Heart right ventricle (tissue), 16 donors: Measurements from ENCODE around the gene WDPCP. TPM values are rescaled to one million over a fixed set of nuclear protein-coding genes. Genes with fewer than 3 reads are reported as not detected.

Experiments
- ATAC-seq, 8 donors: fragments of 200-7000 bp; cut with Tn5 transposase; one replicate each; pipeline ENCODE4 v1.9.1; 2020; ENCODE audit warnings: mild to moderate bottlenecking in 8 of 8, moderate library complexity in 8 of 8, moderate number of reproducible peaks in 1 of 8
- DNase-seq, 2 donors: peaks; one replicate each; pipeline ENCODE4 v3.0.0-alpha.2; 2020
- H3K27ac ChIP-seq, 10 donors: fragments of 200-600 bp; sonication (generic) in 2 of 10; one replicate each; pipeline versions ENCODE4 v1.5.0 to v1.8.0; 2020 to 2022; ENCODE audit warnings: mild to moderate bottlenecking in 3 of 10
- H3K27me3 ChIP-seq, 7 donors: fragments of 200-600 bp; one replicate each; pipeline ENCODE4 v1.8.0; 2021 to 2022; ENCODE audit warnings: mild to moderate bottlenecking in 2 of 7
- H3K36me3 ChIP-seq, 9 donors: fragments of 200-600 bp; sonication (generic) in 1 of 9; one replicate each; pipeline versions ENCODE4 v1.5.0 to v1.8.0; 2020 to 2022; ENCODE audit warnings: mild to moderate bottlenecking in 2 of 9
- H3K4me1 ChIP-seq, 9 donors: fragments of 200-600 bp; sonication (generic) in 1 of 9; one replicate each; pipeline versions ENCODE4 v1.5.0 to v1.8.0; 2020 to 2022; ENCODE audit warnings: mild to moderate bottlenecking in 4 of 9
- H3K4me3 ChIP-seq, 10 donors: fragments of 200-600 bp; sonication (generic) in 2 of 10; one replicate each; pipeline versions ENCODE4 v1.5.0 to v1.8.0; 2020 to 2022; ENCODE audit warnings: mild to moderate bottlenecking in 7 of 10, moderate library complexity in 2 of 10
- H3K9me3 ChIP-seq, 11 donors: fragments of 200-600 bp in 10 of 11; sonication (generic) in 2 of 11; one replicate each; pipeline versions ENCODE4 v1.5.0 to v1.8.0; 2013 to 2022; ENCODE audit warnings: mild to moderate bottlenecking in 2 of 11, control low read depth in 1 of 11, moderate library complexity in 1 of 11
- WGBS, 2 donors: extraction: QIAGEN DNeasy Blood & Tissue Kit; methylation state at CpG; one replicate each; pipeline ENCODE4 v1.1.7; 2013; ENCODE audit warnings: inconsistent platforms in 1 of 2; 5-methylcytosine and 5-hydroxymethylcytosine counted together
- intact Hi-C, 10 donors: fragments of 100-400 bp; cut with DNase I; formaldehyde crosslinking; loops; one replicate each; pipeline versions ENCODE4 v1.11.1 to v1.14.2; 2022
- polyA plus RNA-seq, 2 donors: library from polyadenylated mRNA; stranded (reverse); fragments of 200-250 nt; gene quantifications; one replicate each; pipeline ENCODE4 v1.2.3, GENCODE V29; 2013
- total RNA-seq, 10 donors: library from RNA; stranded (reverse); fragmentation: NEBNext Ultra II Directional in 3 of 10; extraction: Animal tissue kit (Norgen Biotek cat#: 25700) in 3 of 10; gene quantifications; one replicate each; pipeline versions ENCODE4 v1.2.1 to v1.2.4, GENCODE V29; 2021 to 2023
- TF ChIP-seq, protein P1 (sequence below), 9 donors: fragments of 200-600 bp; sonication (generic) in 2 of 9; IDR thresholded peaks; one replicate each; pipeline versions ENCODE4 v1.5.0 to v1.8.0; 2021 to 2022; ENCODE audit warnings: antibody characterized with exemption in 9 of 9, mild to moderate bottlenecking in 5 of 9, moderate library complexity in 1 of 9
- donor health status: Arrhythmogenic right ventricular cardiomyopathy.
- donor health status: ischemic (EF 13 %, LVEDD 7.1; RV severe dilation, severe dysfunction).
- donor health status: healthy with polysubstance abuse.
- donor health status: DM: no; HTN: yes; CAD: no.
- donor health status: DM: no; HTN: no; CAD: no.
- donor health status: ischemic (EF 25% LVEDD 6.9; RV normal size, moderate dysfunction).
- donor health status: ischemic (EF 25% LVEDD 5.7; RV mildly dilated, moderate dysfunction).
- donor health status: healthy.
- donor health status: DM: yes; HTN: yes; CAD: no.
- donor health status: Ischemic cardiomyopathy.
- donor health status: ischemic (EF 35%, LVEDD 5.7; RV mildly dilated, moderate dysfunction).
- donor health status: nonischemic (EF 11% LVEDD 7.7; RV severe dilation, severe dysfunction).
- donor health status: DM: yes; HTN: yes; CAD: no.
- donor health status: PGD.
- donor health status: ischemic (EF 29% LVEDD 5.4; RV normal size, mild dysfunction).
- donor health status: nonischemic (EF 23%, LVEDD 6.1; RV moderate dilation, normal function).

WDPCP gene
- total and polyA plus RNA-seq, 12 donors = 3.7 to 36.6 (median 20.2) TPM

DNA sequence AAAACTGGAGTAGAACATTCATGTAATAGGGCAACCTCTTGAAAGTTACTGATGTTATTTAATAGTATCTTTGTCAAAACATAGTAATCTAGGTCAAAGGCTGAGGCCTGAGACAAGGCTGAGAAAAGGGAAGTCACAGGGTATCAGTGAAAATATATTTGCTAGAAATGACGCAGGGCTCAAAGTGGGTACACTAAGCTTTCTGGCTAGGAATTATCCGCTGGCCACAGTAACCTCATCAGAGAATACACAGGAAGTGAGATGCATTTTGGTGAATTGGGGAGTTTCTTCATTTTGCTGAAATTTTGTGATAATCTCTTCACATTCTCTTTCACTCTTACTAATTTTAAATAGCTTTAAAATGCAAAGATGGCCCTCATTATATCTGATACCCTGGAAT, 330.8 kb downstream of the WDPCP start:
- no peak for DNase-seq
- intact Hi-C loops = no loop called here
- ATAC-seq = no peak
- no peak overlapping the region for H3K4me3 ChIP-seq
- no peak overlapping the region for H3K27ac ChIP-seq
- H3K4me1 ChIP-seq = no peaks in the 10 kb centered on the region
- 84 to 91% methylated on average over 2 of the region's 2 CpGs for WGBS, 2 donors
- TF ChIP-seq, protein P1, sequence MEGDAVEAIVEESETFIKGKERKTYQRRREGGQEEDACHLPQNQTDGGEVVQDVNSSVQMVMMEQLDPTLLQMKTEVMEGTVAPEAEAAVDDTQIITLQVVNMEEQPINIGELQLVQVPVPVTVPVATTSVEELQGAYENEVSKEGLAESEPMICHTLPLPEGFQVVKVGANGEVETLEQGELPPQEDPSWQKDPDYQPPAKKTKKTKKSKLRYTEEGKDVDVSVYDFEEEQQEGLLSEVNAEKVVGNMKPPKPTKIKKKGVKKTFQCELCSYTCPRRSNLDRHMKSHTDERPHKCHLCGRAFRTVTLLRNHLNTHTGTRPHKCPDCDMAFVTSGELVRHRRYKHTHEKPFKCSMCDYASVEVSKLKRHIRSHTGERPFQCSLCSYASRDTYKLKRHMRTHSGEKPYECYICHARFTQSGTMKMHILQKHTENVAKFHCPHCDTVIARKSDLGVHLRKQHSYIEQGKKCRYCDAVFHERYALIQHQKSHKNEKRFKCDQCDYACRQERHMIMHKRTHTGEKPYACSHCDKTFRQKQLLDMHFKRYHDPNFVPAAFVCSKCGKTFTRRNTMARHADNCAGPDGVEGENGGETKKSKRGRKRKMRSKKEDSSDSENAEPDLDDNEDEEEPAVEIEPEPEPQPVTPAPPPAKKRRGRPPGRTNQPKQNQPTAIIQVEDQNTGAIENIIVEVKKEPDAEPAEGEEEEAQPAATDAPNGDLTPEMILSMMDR (IDR thresholded peaks at IDR 0.05) = no peak
- H3K36me3 ChIP-seq = no peaks in the 10 kb centered on the region
- no peaks in the 10 kb centered on the region for H3K27me3 ChIP-seq
- no peaks in the 10 kb centered on the region for H3K9me3 ChIP-seq

DNA sequence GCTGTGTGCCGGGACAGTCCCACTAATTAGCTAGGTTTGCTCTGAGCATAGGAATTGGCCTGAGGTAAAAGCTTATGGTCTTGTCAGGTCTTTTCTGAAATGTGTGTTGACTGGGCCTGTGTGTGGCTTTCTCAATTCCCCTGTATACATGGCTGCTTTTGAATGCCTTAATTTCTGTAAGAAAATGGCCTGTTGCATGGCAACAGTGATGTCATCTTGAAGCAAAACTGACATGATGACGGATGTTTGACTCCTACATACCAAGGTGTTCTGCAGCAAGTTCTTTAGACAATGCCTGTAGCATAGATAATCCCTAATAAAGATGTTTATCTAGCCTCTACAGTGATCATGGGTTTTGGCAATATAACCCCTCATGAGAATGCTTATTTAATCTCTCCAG, 339.1 kb downstream of the WDPCP start:
- Histone ChIP-seq H3K4me1 (no peaks in the 10 kb centered on the region), H3K9me3 (no peaks in the 10 kb centered on the region), H3K27me3 (no peaks in the 10 kb centered on the region), H3K27ac (no peak overlapping the region), H3K4me3 (no peak overlapping the region), H3K36me3 (no peaks in the 10 kb centered on the region)
- DNase-seq (no peak), ATAC-seq (no peak)
- TF ChIP-seq, protein P1 (IDR thresholded peaks at IDR 0.05) = no peak
- 94% methylated on average over 2 of the region's 2 CpGs for WGBS, 2 donors
- intact Hi-C loops = no loop called here

DNA sequence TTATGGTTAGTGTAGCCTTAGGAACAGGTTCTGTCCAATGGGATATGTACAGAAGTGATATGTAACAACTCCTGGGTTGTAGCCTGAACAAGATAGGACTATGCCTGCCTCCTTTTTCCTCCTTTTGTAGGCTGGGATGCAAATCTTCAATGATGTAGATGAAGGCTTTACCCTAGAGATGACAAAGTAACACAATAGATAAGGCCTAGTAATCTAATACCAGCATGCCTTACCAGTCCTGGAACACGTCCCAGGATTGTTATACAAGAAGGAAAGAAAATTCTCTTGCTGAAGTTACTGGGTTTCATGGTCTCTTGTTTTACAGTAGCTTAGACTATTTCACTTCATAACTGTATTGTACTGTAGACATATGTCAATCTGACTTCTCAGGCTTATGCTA, 345.5 kb downstream of the WDPCP start:
- ATAC-seq (no peak), DNase-seq (no peak)
- WGBS, 2 donors = 37 to 52% methylated on average over 1 of the region's 1 CpG
- Histone ChIP-seq H3K27ac (no peak overlapping the region), H3K36me3 (no peaks in the 10 kb centered on the region), H3K9me3 (no peaks in the 10 kb centered on the region), H3K27me3 (no peaks in the 10 kb centered on the region), H3K4me3 (no peak overlapping the region), H3K4me1 (peaks cover 0 to 3% (median 0%) of the 10 kb centered on the region in 9 donors)
- intact Hi-C loops = no loop called here
- TF ChIP-seq, protein P1 (IDR thresholded peaks at IDR 0.05) = no peak

DNA sequence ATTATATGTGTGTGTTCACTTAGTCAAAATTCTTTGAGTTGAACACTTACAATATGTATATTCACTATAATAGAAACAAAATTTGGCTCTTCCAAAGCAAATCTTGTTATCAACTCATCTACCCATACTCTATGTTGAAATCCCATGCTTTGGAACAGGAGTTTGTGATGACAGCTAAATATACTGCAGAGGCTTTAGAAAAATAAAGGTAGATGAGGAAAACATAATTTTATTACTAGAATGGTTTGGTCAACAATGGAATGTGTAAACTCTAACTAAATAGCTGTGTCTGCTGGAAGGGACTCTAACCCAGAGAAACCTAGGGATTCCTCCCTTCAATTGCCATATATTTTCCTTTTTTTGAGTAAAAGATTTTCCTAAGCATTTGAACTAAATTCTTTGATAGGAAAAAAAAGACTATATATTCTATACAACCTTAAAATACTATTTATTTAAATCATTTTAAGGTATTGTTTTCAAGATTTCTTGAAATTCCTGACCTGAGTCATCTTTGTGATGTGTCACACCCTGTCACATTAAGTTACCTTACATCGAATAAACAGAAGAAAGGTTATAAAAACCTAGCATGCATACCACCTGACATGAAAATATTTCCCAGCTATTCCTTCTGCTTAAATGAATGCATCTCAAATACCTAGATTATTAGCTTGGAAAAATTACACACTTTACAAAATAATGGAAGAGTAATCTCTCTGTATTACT, 362.2 kb downstream of the WDPCP start:
- ATAC-seq = no peak
- WGBS, 2 donors = 94 to 95% methylated on average over 1 of the region's 1 CpG
- no peak for DNase-seq

More for the DNA sequence above, 362.2 kb downstream of the WDPCP start:
- no peaks in the 10 kb centered on the region for H3K36me3 ChIP-seq
- no peak overlapping the region for H3K4me3 ChIP-seq
- no peaks in the 10 kb centered on the region for H3K27me3 ChIP-seq
- intact Hi-C loops = no loop called here
- peaks cover 0 to 16% (median 0%) of the 10 kb centered on the region in 11 donors for H3K9me3 ChIP-seq
- H3K27ac ChIP-seq = no peak overlapping the region
- no peaks in the 10 kb centered on the region for H3K4me1 ChIP-seq
- TF ChIP-seq, protein P1 (IDR thresholded peaks at IDR 0.05) = no peak
